ENCODE data around the gene SP6.

The SP6 gene

GRCh38 chr17:47857551-47858455 is 6.8 kb upstream of the SP6 start:
- no peak for DNase-seq

GRCh38 chr17:47856830-47857229 is 5.9 kb upstream of the SP6 start:
- no peak for DNase-seq

- DNase-seq = no peak
Observed at GRCh38 chr17:47855737-47856136, 4.8 kb upstream of the SP6 start.

- DNase-seq = no peak
Observed at GRCh38 chr17:47853616-47854015, 2.7 kb upstream of the SP6 start.

GRCh38 chr17:47852113-47852949 is 1.4 kb upstream of the SP6 start:
- no peak for DNase-seq

- no peak for DNase-seq
Observed at GRCh38 chr17:47851764-47852112, 775 bp upstream of the SP6 start.

GRCh38 chr17:47850373-47850691 is 631 bp downstream of the SP6 start:
- DNase-seq = no peak

GRCh38 chr17:47848198-47848513 is 2.8 kb downstream of the SP6 start:
- DNase-seq = no peak

GRCh38 chr17:47847341-47848197 is 3.4 kb downstream of the SP6 start:
- no peak for DNase-seq

- DNase-seq = no peak
Observed at GRCh38 chr17:47846716-47847340, 4.1 kb downstream of the SP6 start.

- DNase-seq = no peak
Observed at GRCh38 chr17:47845716-47846075, 5.3 kb downstream of the SP6 start.

- no peak for DNase-seq
Observed at GRCh38 chr17:47844814-47845715, 5.9 kb downstream of the SP6 start.

GRCh38 chr17:47844227-47844626 is 6.7 kb downstream of the SP6 start:
- no peak for DNase-seq

GRCh38 chr17:47843391-47843730 is 7.6 kb downstream of the SP6 start:
- no peak for DNase-seq

- no peak for DNase-seq
Observed at GRCh38 chr17:47841488-47842291, 9.3 kb downstream of the SP6 start.

- DNase-seq = peak; percentile 23 to 89 (median 75)
Observed at GRCh38 chr17:47840742-47841487, 10.0 kb downstream of the SP6 start, which contains the start of gene SCRN2. Gene SCRN2 (minus strand): TSS chr17:47841273. CDS start chr17:47840843, 430 bp downstream.

GRCh38 chr17:47840001-47840741 is 10.8 kb downstream of the SP6 start:
- peak in 1 of 51 donors; percentile 11 for DNase-seq

GRCh38 chr17:47839071-47839470 is 11.9 kb downstream of the SP6 start:
- no peak for DNase-seq

Data from hypothalamus (tissue), 51 donors.